Measurements from ENCODE around the gene PHLPP1.

PHLPP1 gene

GRCh38 chr18:62825382-62825781, 110.0 kb downstream of the PHLPP1 start:
- Histone ChIP-seq H3F3A (ENCODE audit: insufficient read depth) (no peaks in the 10 kb centered on the region), H3K9ac (ENCODE audit: low read length) (no peak overlapping the region), H2AFZ (ENCODE audit: low read depth, low read length, severe bottlenecking) (no peak overlapping the region), H3K9me3 (ENCODE audit: insufficient read depth, low read length) (no peaks in the 10 kb centered on the region), H3K27ac (ENCODE audit: low read depth, low read length) (no peak overlapping the region), H3K4me2 (ENCODE audit: low read depth, low read length, poor library complexity, severe bottlenecking) (no peak overlapping the region), H3K79me2 (ENCODE audit: insufficient read depth, low read length) (no peaks in the 10 kb centered on the region), H3K4me3 (ENCODE audit: insufficient read depth, low read length, poor library complexity, severe bottlenecking) (no peak overlapping the region), H3K9me2 (replicated peaks; ENCODE audit: insufficient read depth, low read length) (no peaks in the 10 kb centered on the region), H4K20me1 (ENCODE audit: low read depth, low read length) (no peaks in the 10 kb centered on the region), H3K36me3 (ENCODE audit: low read length) (no peaks in the 10 kb centered on the region), H3K27me3 (ENCODE audit: low read length) (no peaks in the 10 kb centered on the region)
- TF ChIP-seq EZH2phosphoT487 (conservative IDR thresholded peaks at IDR 0.05; ENCODE audit: low read length) (no peak), CTCF (IDR thresholded peaks at IDR 0.05; ENCODE audit: insufficient read depth, low read length, poor library complexity, severe bottlenecking) (no peak)

- Histone ChIP-seq H3K9ac (ENCODE audit: low read length) (no peak overlapping the region), H3K27ac (ENCODE audit: low read depth, low read length) (no peak overlapping the region), H3F3A (ENCODE audit: insufficient read depth) (no peaks in the 10 kb centered on the region), H3K4me3 (ENCODE audit: insufficient read depth, low read length, poor library complexity, severe bottlenecking) (no peak overlapping the region), H3K9me2 (replicated peaks; ENCODE audit: insufficient read depth, low read length) (no peaks in the 10 kb centered on the region), H4K20me1 (ENCODE audit: low read depth, low read length) (no peaks in the 10 kb centered on the region), H3K27me3 (ENCODE audit: low read length) (no peaks in the 10 kb centered on the region), H2AFZ (ENCODE audit: low read depth, low read length, severe bottlenecking) (no peak overlapping the region), H3K9me3 (ENCODE audit: insufficient read depth, low read length) (no peaks in the 10 kb centered on the region), H3K4me2 (ENCODE audit: low read depth, low read length, poor library complexity, severe bottlenecking) (no peak overlapping the region), H3K79me2 (ENCODE audit: insufficient read depth, low read length) (no peaks in the 10 kb centered on the region), H3K36me3 (ENCODE audit: low read length) (no peaks in the 10 kb centered on the region)
- TF ChIP-seq CTCF (IDR thresholded peaks at IDR 0.05; ENCODE audit: insufficient read depth, low read length, poor library complexity, severe bottlenecking) (no peak), EZH2phosphoT487 (conservative IDR thresholded peaks at IDR 0.05; ENCODE audit: low read length) (no peak)
These were observed 112.1 kb downstream of the PHLPP1 start for GRCh38 chr18:62827397-62827796.

GRCh38 chr18:62828091-62828640, 112.8 kb downstream of the PHLPP1 start:
- Histone ChIP-seq H3K9ac (ENCODE audit: low read length) (no peak overlapping the region), H4K20me1 (ENCODE audit: low read depth, low read length) (no peaks in the 10 kb centered on the region), H3K9me3 (ENCODE audit: insufficient read depth, low read length) (no peaks in the 10 kb centered on the region), H3K79me2 (ENCODE audit: insufficient read depth, low read length) (no peaks in the 10 kb centered on the region), H3K4me3 (ENCODE audit: insufficient read depth, low read length, poor library complexity, severe bottlenecking) (no peak overlapping the region), H3K36me3 (ENCODE audit: low read length) (no peaks in the 10 kb centered on the region), H3K27ac (ENCODE audit: low read depth, low read length) (no peak overlapping the region), H3K27me3 (ENCODE audit: low read length) (no peaks in the 10 kb centered on the region), H3K9me2 (replicated peaks; ENCODE audit: insufficient read depth, low read length) (no peaks in the 10 kb centered on the region), H3K4me2 (ENCODE audit: low read depth, low read length, poor library complexity, severe bottlenecking) (no peak overlapping the region), H2AFZ (ENCODE audit: low read depth, low read length, severe bottlenecking) (no peak overlapping the region), H3F3A (ENCODE audit: insufficient read depth) (no peaks in the 10 kb centered on the region)
- TF ChIP-seq CTCF (IDR thresholded peaks at IDR 0.05; ENCODE audit: insufficient read depth, low read length, poor library complexity, severe bottlenecking) (no peak), EZH2phosphoT487 (conservative IDR thresholded peaks at IDR 0.05; ENCODE audit: low read length) (no peak)
